ENCODE data around the gene PINLYP. TPM values are rescaled to one million over a fixed set of nuclear protein-coding genes. Genes with fewer than 3 reads are reported as not detected.
"Not testable (repeated sequence)": the region's sequence is repeated elsewhere in the genome, so short reads cannot be mapped to it uniquely, and the experiment has no call there.

Gene PINLYP
- total RNA-seq, 4 donors from 2014 or later = 1.1 to 4.0 (median 1.6) TPM; not detected in 1

GRCh38 chr19:43584484-43584883, 8.9 kb downstream of the PINLYP start:
- WGBS, 2 donors (ENCODE audit: low coverage in 1 of 2) = 80% methylated on average over 1 of the region's 1 CpG; no CpG with 5 or more reads in 1 of the 2 donors

GRCh38 chr19:43586346-43586745, 10.7 kb downstream of the PINLYP start:
- 64 to 67% methylated on average over 2 of the region's 2 CpGs for WGBS, 2 donors (ENCODE audit: low coverage in 1 of 2)
- Histone ChIP-seq H3K4me1 (peaks cover 0 to under 1% (median 0%) of the 10 kb centered on the region in 4 donors), H3K4me3 (no peak overlapping the region), H3K27ac (no peak overlapping the region), H3K36me3 (no peaks in the 10 kb centered on the region), H3K27me3 (no peaks in the 10 kb centered on the region), H3K9me3 (no peaks in the 10 kb centered on the region)
- no peak for TF ChIP-seq CTCF (IDR thresholded peaks at IDR 0.05)
- TF ChIP-seq POLR2A (IDR thresholded peaks at IDR 0.05) = no peak
- TF ChIP-seq EP300 (IDR thresholded peaks at IDR 0.05; ENCODE audit: low read depth) = no peak
- TF ChIP-seq POLR2AphosphoS5 (IDR thresholded peaks at IDR 0.05) = no peak
- in situ Hi-C loops (cut with MboI; ENCODE audit: low pct_ligation_motif_present in 1 of 4, low pct_unique_long_range_greater_than_20kb in 1 of 4, low sequenced_read_pairs in 3 of 4) = no loop called here
- intact Hi-C loops (cut with DNase I; ENCODE audit: low total_unique reads) = no loop called here
- no peak for DNase-seq

More at GRCh38 chr19:43584484-43584883, 8.9 kb downstream of the PINLYP start:
- H3K27ac ChIP-seq = no peak overlapping the region
- DNase-seq = no peak
- no peaks in the 10 kb centered on the region for H3K27me3 ChIP-seq
- intact Hi-C loops (cut with DNase I; ENCODE audit: low total_unique reads) (no loop called here), in situ Hi-C loops (cut with MboI; ENCODE audit: low pct_ligation_motif_present in 1 of 4, low pct_unique_long_range_greater_than_20kb in 1 of 4, low sequenced_read_pairs in 3 of 4) (no loop called here)
- no peak for TF ChIP-seq CTCF (IDR thresholded peaks at IDR 0.05)
- no peak for TF ChIP-seq POLR2A (IDR thresholded peaks at IDR 0.05)
- no peak for TF ChIP-seq EP300 (IDR thresholded peaks at IDR 0.05; ENCODE audit: low read depth)
- no peak for TF ChIP-seq POLR2AphosphoS5 (IDR thresholded peaks at IDR 0.05)
- no peak overlapping the region for H3K4me3 ChIP-seq
- peaks cover 0 to 11% (median 3%) of the 10 kb centered on the region in 4 donors for H3K4me1 ChIP-seq
- no peaks in the 10 kb centered on the region for H3K36me3 ChIP-seq
- H3K9me3 ChIP-seq = no peaks in the 10 kb centered on the region

GRCh38 chr19:43587029-43587428, 11.4 kb downstream of the PINLYP start:
- H3K27me3 ChIP-seq; in situ Hi-C loops (cut with MboI; ENCODE audit: low pct_ligation_motif_present in 1 of 4, low pct_unique_long_range_greater_than_20kb in 1 of 4, low sequenced_read_pairs in 3 of 4); intact Hi-C loops (cut with DNase I; ENCODE audit: low total_unique reads); H3K36me3 ChIP-seq; H3K4me1 ChIP-seq; H3K27ac ChIP-seq; H3K4me3 ChIP-seq; DNase-seq; H3K9me3 ChIP-seq: not testable (repeated sequence)
- 93 to 96% methylated on average over 3 of the region's 3 CpGs for WGBS, 2 donors (ENCODE audit: low coverage in 1 of 2)

GRCh38 chr19:43589277-43589676, 13.7 kb downstream of the PINLYP start:
- intact Hi-C loops (cut with DNase I; ENCODE audit: low total_unique reads) (no loop called here), in situ Hi-C loops (cut with MboI; ENCODE audit: low pct_ligation_motif_present in 1 of 4, low pct_unique_long_range_greater_than_20kb in 1 of 4, low sequenced_read_pairs in 3 of 4) (no loop called here)
- 87 to 100% methylated on average over 2 to 5 of the region's 5 CpGs for WGBS, 2 donors (ENCODE audit: low coverage in 1 of 2)
- TF ChIP-seq POLR2AphosphoS5 (IDR thresholded peaks at IDR 0.05) (no peak), EP300 (IDR thresholded peaks at IDR 0.05; ENCODE audit: low read depth) (no peak), CTCF (IDR thresholded peaks at IDR 0.05) (no peak), POLR2A (IDR thresholded peaks at IDR 0.05) (no peak)
- Histone ChIP-seq H3K27me3 (no peaks in the 10 kb centered on the region), H3K4me3 (no peak overlapping the region), H3K36me3 (peaks cover 0 to 14% (median 6%) of the 10 kb centered on the region in 4 donors), H3K27ac (no peak overlapping the region), H3K9me3 (no peaks in the 10 kb centered on the region), H3K4me1 (peaks cover 5 to 12% (median 7%) of the 10 kb centered on the region in 4 donors)
- no peak for DNase-seq

- H3K27ac ChIP-seq = no peak overlapping the region
- intact Hi-C loops (cut with DNase I; ENCODE audit: low total_unique reads) (loop anchor here (10.0 kb wide), 1 partner anchor 55 kb away; the partner anchor contains the start of gene ZNF575), in situ Hi-C loops (cut with MboI; ENCODE audit: low pct_ligation_motif_present in 1 of 4, low pct_unique_long_range_greater_than_20kb in 1 of 4, low sequenced_read_pairs in 3 of 4) (no loop called here)
- no peaks in the 10 kb centered on the region for H3K9me3 ChIP-seq
- H3K27me3 ChIP-seq = no peaks in the 10 kb centered on the region
- no peak for DNase-seq
- TF ChIP-seq EP300 (IDR thresholded peaks at IDR 0.05; ENCODE audit: low read depth) = no peak
- 49 to 70% methylated on average over 3 to 6 of the region's 6 CpGs for WGBS, 2 donors (ENCODE audit: low coverage in 1 of 2)
- peaks cover 9 to 17% (median 11%) of the 10 kb centered on the region in 4 donors for H3K4me1 ChIP-seq
- no peak overlapping the region for H3K4me3 ChIP-seq
- H3K36me3 ChIP-seq = peaks cover 0 to 14% (median 6%) of the 10 kb centered on the region in 4 donors
Measured at GRCh38 chr19:43589678-43590077, 14.1 kb downstream of the PINLYP start.

All from transverse colon (tissue), 4 donors.